Measurements from ENCODE around the gene TIMM8B. TPM values are rescaled to one million over a fixed set of nuclear protein-coding genes. Genes with fewer than 3 reads are reported as not detected.

The TIMM8B gene
- total and polyA plus RNA-seq, 10 of the 15 experiments (the other 5 are each of a cell fraction or from before 2014, with no cell fraction given): 64.9 to 271 (median 139) TPM

GRCh38 chr11:112050721-112051120, 35.8 kb downstream of the TIMM8B start (continued):
- TF ChIP-seq, protein P1, sequence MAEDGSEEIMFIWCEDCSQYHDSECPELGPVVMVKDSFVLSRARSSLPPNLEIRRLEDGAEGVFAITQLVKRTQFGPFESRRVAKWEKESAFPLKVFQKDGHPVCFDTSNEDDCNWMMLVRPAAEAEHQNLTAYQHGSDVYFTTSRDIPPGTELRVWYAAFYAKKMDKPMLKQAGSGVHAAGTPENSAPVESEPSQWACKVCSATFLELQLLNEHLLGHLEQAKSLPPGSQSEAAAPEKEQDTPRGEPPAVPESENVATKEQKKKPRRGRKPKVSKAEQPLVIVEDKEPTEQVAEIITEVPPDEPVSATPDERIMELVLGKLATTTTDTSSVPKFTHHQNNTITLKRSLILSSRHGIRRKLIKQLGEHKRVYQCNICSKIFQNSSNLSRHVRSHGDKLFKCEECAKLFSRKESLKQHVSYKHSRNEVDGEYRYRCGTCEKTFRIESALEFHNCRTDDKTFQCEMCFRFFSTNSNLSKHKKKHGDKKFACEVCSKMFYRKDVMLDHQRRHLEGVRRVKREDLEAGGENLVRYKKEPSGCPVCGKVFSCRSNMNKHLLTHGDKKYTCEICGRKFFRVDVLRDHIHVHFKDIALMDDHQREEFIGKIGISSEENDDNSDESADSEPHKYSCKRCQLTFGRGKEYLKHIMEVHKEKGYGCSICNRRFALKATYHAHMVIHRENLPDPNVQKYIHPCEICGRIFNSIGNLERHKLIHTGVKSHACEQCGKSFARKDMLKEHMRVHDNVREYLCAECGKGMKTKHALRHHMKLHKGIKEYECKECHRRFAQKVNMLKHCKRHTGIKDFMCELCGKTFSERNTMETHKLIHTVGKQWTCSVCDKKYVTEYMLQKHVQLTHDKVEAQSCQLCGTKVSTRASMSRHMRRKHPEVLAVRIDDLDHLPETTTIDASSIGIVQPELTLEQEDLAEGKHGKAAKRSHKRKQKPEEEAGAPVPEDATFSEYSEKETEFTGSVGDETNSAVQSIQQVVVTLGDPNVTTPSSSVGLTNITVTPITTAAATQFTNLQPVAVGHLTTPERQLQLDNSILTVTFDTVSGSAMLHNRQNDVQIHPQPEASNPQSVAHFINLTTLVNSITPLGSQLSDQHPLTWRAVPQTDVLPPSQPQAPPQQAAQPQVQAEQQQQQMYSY (CRISPR knock-in tag; IDR thresholded peaks at IDR 0.05): no peak
- 0 out of 2 replicates have a peak, but pooled peaks have one; percentile 33 for TF ChIP-seq TCF12 (IDR thresholded peaks at IDR 0.05; ENCODE audit: low read depth, low read length)
- TF ChIP-seq, protein P2, sequence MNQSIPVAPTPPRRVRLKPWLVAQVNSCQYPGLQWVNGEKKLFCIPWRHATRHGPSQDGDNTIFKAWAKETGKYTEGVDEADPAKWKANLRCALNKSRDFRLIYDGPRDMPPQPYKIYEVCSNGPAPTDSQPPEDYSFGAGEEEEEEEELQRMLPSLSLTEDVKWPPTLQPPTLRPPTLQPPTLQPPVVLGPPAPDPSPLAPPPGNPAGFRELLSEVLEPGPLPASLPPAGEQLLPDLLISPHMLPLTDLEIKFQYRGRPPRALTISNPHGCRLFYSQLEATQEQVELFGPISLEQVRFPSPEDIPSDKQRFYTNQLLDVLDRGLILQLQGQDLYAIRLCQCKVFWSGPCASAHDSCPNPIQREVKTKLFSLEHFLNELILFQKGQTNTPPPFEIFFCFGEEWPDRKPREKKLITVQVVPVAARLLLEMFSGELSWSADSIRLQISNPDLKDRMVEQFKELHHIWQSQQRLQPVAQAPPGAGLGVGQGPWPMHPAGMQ (IDR thresholded peaks at IDR 0.05; ENCODE audit: borderline replicate concordance): no peak
- TF ChIP-seq, protein P3, sequence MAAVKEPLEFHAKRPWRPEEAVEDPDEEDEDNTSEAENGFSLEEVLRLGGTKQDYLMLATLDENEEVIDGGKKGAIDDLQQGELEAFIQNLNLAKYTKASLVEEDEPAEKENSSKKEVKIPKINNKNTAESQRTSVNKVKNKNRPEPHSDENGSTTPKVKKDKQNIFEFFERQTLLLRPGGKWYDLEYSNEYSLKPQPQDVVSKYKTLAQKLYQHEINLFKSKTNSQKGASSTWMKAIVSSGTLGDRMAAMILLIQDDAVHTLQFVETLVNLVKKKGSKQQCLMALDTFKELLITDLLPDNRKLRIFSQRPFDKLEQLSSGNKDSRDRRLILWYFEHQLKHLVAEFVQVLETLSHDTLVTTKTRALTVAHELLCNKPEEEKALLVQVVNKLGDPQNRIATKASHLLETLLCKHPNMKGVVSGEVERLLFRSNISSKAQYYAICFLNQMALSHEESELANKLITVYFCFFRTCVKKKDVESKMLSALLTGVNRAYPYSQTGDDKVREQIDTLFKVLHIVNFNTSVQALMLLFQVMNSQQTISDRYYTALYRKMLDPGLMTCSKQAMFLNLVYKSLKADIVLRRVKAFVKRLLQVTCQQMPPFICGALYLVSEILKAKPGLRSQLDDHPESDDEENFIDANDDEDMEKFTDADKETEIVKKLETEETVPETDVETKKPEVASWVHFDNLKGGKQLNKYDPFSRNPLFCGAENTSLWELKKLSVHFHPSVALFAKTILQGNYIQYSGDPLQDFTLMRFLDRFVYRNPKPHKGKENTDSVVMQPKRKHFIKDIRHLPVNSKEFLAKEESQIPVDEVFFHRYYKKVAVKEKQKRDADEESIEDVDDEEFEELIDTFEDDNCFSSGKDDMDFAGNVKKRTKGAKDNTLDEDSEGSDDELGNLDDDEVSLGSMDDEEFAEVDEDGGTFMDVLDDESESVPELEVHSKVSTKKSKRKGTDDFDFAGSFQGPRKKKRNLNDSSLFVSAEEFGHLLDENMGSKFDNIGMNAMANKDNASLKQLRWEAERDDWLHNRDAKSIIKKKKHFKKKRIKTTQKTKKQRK (IDR thresholded peaks at IDR 0.05; ENCODE audit: low read depth, low read length): no peak
- no peak for TF ChIP-seq PAX5 (IDR thresholded peaks at IDR 0.05; ENCODE audit: borderline replicate concordance, low read depth, low read length)
- TF ChIP-seq POLR2AphosphoS2 (IDR thresholded peaks at IDR 0.05; ENCODE audit: low read depth, low read length): no peak
- no peak for TF ChIP-seq SRF (IDR thresholded peaks at IDR 0.05; ENCODE audit: low read depth in 2 of 2, low read length in 2 of 2)
- TF ChIP-seq EGR1 (IDR thresholded peaks at IDR 0.05; ENCODE audit: borderline replicate concordance in 1 of 2, low read depth in 2 of 2, low read length in 2 of 2): no peak
- no peak for TF ChIP-seq NR2C2 (IDR thresholded peaks at IDR 0.05; ENCODE audit: borderline replicate concordance, control insufficient read depth, insufficient read length, low read depth)
- TF ChIP-seq STAT1 (conservative IDR thresholded peaks at IDR 0.05): no peak
- TF ChIP-seq ZBTB33 (IDR thresholded peaks at IDR 0.05): no peak
- TF ChIP-seq DPF2 (IDR thresholded peaks at IDR 0.05): 0 out of 2 replicates have a peak, but pooled peaks have one; percentile 37
- no peak for TF ChIP-seq EZH2 (IDR thresholded peaks at IDR 0.05; ENCODE audit: borderline replicate concordance, control insufficient read depth, low read depth, low read length)
- no peak for TF ChIP-seq CHD4 (IDR thresholded peaks at IDR 0.05)
- TF ChIP-seq SPI1 (IDR thresholded peaks at IDR 0.05; ENCODE audit: borderline replicate concordance, insufficient read depth, low read depth, low read length): peak; percentile 73
- TF ChIP-seq ZZZ3 (IDR thresholded peaks at IDR 0.05; ENCODE audit: control insufficient read depth, insufficient read length, low read depth): no peak
- no peak for TF ChIP-seq FOS (IDR thresholded peaks at IDR 0.05; ENCODE audit: borderline replicate concordance, extremely low read depth, insufficient read length)
- TF ChIP-seq, protein P4, sequence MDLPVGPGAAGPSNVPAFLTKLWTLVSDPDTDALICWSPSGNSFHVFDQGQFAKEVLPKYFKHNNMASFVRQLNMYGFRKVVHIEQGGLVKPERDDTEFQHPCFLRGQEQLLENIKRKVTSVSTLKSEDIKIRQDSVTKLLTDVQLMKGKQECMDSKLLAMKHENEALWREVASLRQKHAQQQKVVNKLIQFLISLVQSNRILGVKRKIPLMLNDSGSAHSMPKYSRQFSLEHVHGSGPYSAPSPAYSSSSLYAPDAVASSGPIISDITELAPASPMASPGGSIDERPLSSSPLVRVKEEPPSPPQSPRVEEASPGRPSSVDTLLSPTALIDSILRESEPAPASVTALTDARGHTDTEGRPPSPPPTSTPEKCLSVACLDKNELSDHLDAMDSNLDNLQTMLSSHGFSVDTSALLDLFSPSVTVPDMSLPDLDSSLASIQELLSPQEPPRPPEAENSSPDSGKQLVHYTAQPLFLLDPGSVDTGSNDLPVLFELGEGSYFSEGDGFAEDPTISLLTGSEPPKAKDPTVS (IDR thresholded peaks at IDR 0.05; ENCODE audit: low read depth, low read length): no peak
